SU-DHL-6 (cell line): ENCODE results near the gene GALNT9.

Experiments
- H2AFZ ChIP-seq: fragments of 200-600 bp; sonication (generic); 2 replicates; pipeline ENCODE4 v1.6.1; 2014; ENCODE audit warnings: low read depth, mild to moderate bottlenecking, moderate library complexity, mixed read lengths, antibody characterized with exemption, low read length; ENCODE audit not compliant: severe bottlenecking
- H3F3A ChIP-seq: fragments of 200-600 bp; shearing (Covaris generic); 2 replicates; pipeline ENCODE4 v1.6.0; 2016; ENCODE audit warnings: antibody characterized with exemption, mild to moderate bottlenecking; ENCODE audit not compliant: insufficient read depth
- H3K27ac ChIP-seq: fragments of 200-600 bp; sonication (generic); 2 replicates; pipeline ENCODE4 v1.5.1; 2016; ENCODE audit warnings: low read depth, mild to moderate bottlenecking, low read length, moderate library complexity, mixed read lengths
- H3K27me3 ChIP-seq: fragments of 200-600 bp; sonication (generic), shearing (Covaris generic); 2 replicates; pipeline ENCODE4 v1.6.0; 2014; ENCODE audit warnings: mild to moderate bottlenecking, low read length
- H3K36me3 ChIP-seq: fragments of 200-600 bp; sonication (generic); 2 replicates; pipeline ENCODE4 v1.6.1; 2014; ENCODE audit warnings: mild to moderate bottlenecking, low read length, mixed read lengths
- H3K4me2 ChIP-seq: fragments of 300-600, 200-600 bp; shearing (Covaris generic), sonication (generic); 2 replicates; pipeline ENCODE4 v1.6.0; 2014; ENCODE audit warnings: low read length, low read depth, mild to moderate bottlenecking; ENCODE audit not compliant: poor library complexity, severe bottlenecking
- H3K4me3 ChIP-seq: fragments of 200-600 bp; sonication (generic); 2 replicates; pipeline ENCODE4 v1.5.1; 2014; ENCODE audit warnings: antibody characterized with exemption, low read length, mild to moderate bottlenecking, mixed read lengths; ENCODE audit not compliant: insufficient read depth, poor library complexity, severe bottlenecking
- H3K79me2 ChIP-seq: fragments of 200-600 bp; sonication (generic); 2 replicates; pipeline ENCODE4 v1.6.1; 2014; ENCODE audit warnings: mild to moderate bottlenecking, low read length, moderate library complexity; ENCODE audit not compliant: insufficient read depth
- H3K9ac ChIP-seq: fragments of 200-600 bp; sonication (generic); 2 replicates; pipeline ENCODE4 v1.7.0; 2014; ENCODE audit warnings: mild to moderate bottlenecking, low read length
- H3K9me2 ChIP-seq: fragments of 200-600 bp; sonication (generic); replicated peaks from 2 replicates; pipeline ENCODE4 v1.6.1; 2014; ENCODE audit warnings: low read length; ENCODE audit not compliant: insufficient read depth
- H3K9me3 ChIP-seq: fragments of 200-600 bp; sonication (generic); 2 replicates; pipeline ENCODE4 v1.6.1; 2014; ENCODE audit warnings: low read length, mixed read lengths; ENCODE audit not compliant: insufficient read depth
- H4K20me1 ChIP-seq: fragments of 200-600 bp; sonication (generic); 2 replicates; pipeline ENCODE4 v1.6.1; 2014; ENCODE audit warnings: low read depth, mild to moderate bottlenecking, antibody characterized with exemption, low read length, moderate library complexity, mixed read lengths
- EZH2phosphoT487 ChIP-seq: fragments of 200-600 bp; sonication (generic), shearing (Covaris generic); conservative IDR thresholded peaks from 2 replicates; pipeline ENCODE4 v1.6.1; 2018; ENCODE audit warnings: mild to moderate bottlenecking, antibody characterized with exemption, low read length, moderate library complexity, mixed read lengths
- TF ChIP-seq, protein P1 (sequence below): fragments of 200-600 bp; sonication (generic); IDR thresholded peaks from one replicate; pipeline ENCODE4 v1.5.1; 2017; ENCODE audit warnings: antibody characterized with exemption, mild to moderate bottlenecking, low read length, moderate library complexity; ENCODE audit not compliant: insufficient read depth, poor library complexity, severe bottlenecking

Gene GALNT9

DNA sequence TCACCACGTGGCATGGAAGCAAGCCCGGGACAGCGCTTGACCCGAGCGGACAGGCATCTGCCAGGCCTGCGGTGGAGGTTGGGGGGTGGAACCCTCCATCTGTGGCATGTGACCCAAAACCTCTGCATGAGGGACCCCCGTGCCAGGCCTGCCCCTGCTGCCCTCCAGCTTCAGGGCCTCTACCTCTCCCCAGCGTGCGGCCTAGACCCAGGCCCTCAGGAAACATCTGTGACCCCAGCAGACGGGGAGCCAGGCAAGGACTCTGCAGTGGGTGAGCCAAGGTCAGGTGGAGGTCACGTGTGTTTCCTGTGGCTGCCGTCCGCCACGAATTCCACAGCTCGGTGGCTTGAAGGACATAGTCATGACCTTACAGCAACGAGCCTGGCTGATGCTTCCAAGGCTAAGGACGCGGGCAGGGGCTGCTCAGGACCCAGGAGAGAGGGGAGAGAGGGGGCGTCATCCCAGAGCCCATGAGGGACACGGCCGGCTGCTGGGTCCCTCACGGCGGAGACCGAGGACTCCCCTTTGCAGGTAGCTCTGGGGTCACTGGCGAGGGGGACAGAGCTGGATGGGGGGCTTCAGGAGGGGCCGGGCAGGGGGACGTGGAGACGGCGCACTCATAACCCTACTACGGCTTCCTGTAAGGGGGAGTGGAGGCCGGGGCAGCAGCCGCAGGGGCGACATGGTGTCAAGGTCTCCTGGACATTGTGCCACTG, 91.5 kb downstream of the GALNT9 start:
- no peak overlapping the region for H3K4me2 ChIP-seq
- no peak overlapping the region for H3K27ac ChIP-seq
- no peaks in the 10 kb centered on the region for H4K20me1 ChIP-seq
- no peaks in the 10 kb centered on the region for H3K9me3 ChIP-seq
- H3K36me3 ChIP-seq: no peaks in the 10 kb centered on the region
- H3F3A ChIP-seq: no peaks in the 10 kb centered on the region
- H3K9ac ChIP-seq: no peak overlapping the region
- H3K27me3 ChIP-seq: no peaks in the 10 kb centered on the region
- no peaks in the 10 kb centered on the region for H3K9me2 ChIP-seq
- H3K4me3 ChIP-seq: no peak overlapping the region
- no peak overlapping the region for H2AFZ ChIP-seq
- no peaks in the 10 kb centered on the region for H3K79me2 ChIP-seq
- TF ChIP-seq, protein P1, sequence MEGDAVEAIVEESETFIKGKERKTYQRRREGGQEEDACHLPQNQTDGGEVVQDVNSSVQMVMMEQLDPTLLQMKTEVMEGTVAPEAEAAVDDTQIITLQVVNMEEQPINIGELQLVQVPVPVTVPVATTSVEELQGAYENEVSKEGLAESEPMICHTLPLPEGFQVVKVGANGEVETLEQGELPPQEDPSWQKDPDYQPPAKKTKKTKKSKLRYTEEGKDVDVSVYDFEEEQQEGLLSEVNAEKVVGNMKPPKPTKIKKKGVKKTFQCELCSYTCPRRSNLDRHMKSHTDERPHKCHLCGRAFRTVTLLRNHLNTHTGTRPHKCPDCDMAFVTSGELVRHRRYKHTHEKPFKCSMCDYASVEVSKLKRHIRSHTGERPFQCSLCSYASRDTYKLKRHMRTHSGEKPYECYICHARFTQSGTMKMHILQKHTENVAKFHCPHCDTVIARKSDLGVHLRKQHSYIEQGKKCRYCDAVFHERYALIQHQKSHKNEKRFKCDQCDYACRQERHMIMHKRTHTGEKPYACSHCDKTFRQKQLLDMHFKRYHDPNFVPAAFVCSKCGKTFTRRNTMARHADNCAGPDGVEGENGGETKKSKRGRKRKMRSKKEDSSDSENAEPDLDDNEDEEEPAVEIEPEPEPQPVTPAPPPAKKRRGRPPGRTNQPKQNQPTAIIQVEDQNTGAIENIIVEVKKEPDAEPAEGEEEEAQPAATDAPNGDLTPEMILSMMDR: no peak

GRCh38 chr12:132236930-132237771, 92.2 kb downstream of the GALNT9 start:
- H3K27me3 ChIP-seq: no peaks in the 10 kb centered on the region
- H3K9me3 ChIP-seq: no peaks in the 10 kb centered on the region
- no peaks in the 10 kb centered on the region for H4K20me1 ChIP-seq
- no peak overlapping the region for H3K4me2 ChIP-seq
- no peaks in the 10 kb centered on the region for H3K36me3 ChIP-seq
- H3K9ac ChIP-seq: no peak overlapping the region
- H2AFZ ChIP-seq: no peak overlapping the region
- H3F3A ChIP-seq: no peaks in the 10 kb centered on the region
- no peak for TF ChIP-seq EZH2phosphoT487
- TF ChIP-seq, protein P1: no peak
- H3K79me2 ChIP-seq: no peaks in the 10 kb centered on the region
- no peaks in the 10 kb centered on the region for H3K9me2 ChIP-seq
- no peak overlapping the region for H3K4me3 ChIP-seq
- H3K27ac ChIP-seq: no peak overlapping the region

- Histone ChIP-seq H3K9me3 (no peaks in the 10 kb centered on the region), H3K4me2 (no peak overlapping the region), H3K9ac (no peak overlapping the region), H3K27me3 (no peaks in the 10 kb centered on the region), H3K36me3 (no peaks in the 10 kb centered on the region), H3K4me3 (no peak overlapping the region), H2AFZ (no peak overlapping the region), H3F3A (no peaks in the 10 kb centered on the region), H3K27ac (no peak overlapping the region), H3K9me2 (no peaks in the 10 kb centered on the region), H3K79me2 (no peaks in the 10 kb centered on the region), H4K20me1 (no peaks in the 10 kb centered on the region)
- TF ChIP-seq, protein P1: no peak
- no peak for TF ChIP-seq EZH2phosphoT487
Observed at GRCh38 chr12:132236129-132236929, 93.1 kb downstream of the GALNT9 start.
